Activated CD8-positive, alpha-beta memory T cell treated with anti-CD3 and anti-CD28 coated beads, Interleukin-2, amount 50 U/mL, for 24 hours (primary cell): ENCODE data around the gene MCRIP2.

Experiments
- DNase-seq: peaks from one replicate; pipeline ENCODE4 v3.0.0-alpha.2; 2020; ENCODE audit errors: extremely low read depth

The MCRIP2 gene

GRCh38 chr16:648071-648780 lies 6.6 kb downstream of the MCRIP2 start:
- DNase-seq = no peak

- peak; percentile 82 for DNase-seq
Measured at GRCh38 chr16:648781-649589, 7.4 kb downstream of the MCRIP2 start, which contains the start of gene WDR90. TSS of gene WDR90 (plus strand) at chr16:649365. CDS start at chr16:649417, 52 bp downstream.

- DNase-seq = no peak
Measured at GRCh38 chr16:649631-650030, 8.0 kb downstream of the MCRIP2 start.

GRCh38 chr16:651844-652243 lies 10.2 kb downstream of the MCRIP2 start:
- DNase-seq = no peak

- no peak for DNase-seq
Measured at GRCh38 chr16:652454-653305, 11.1 kb downstream of the MCRIP2 start.

GRCh38 chr16:654034-654433 lies 12.4 kb downstream of the MCRIP2 start:
- DNase-seq = no peak

GRCh38 chr16:657487-657886 lies 15.9 kb downstream of the MCRIP2 start:
- DNase-seq = no peak

GRCh38 chr16:658679-659571 lies 17.3 kb downstream of the MCRIP2 start:
- no peak for DNase-seq

- DNase-seq = no peak
Measured at GRCh38 chr16:659618-660017, 18.0 kb downstream of the MCRIP2 start.

- no peak for DNase-seq
Measured at GRCh38 chr16:660132-660458, 18.5 kb downstream of the MCRIP2 start.

GRCh38 chr16:660459-661183 lies 19.0 kb downstream of the MCRIP2 start:
- no peak for DNase-seq

- DNase-seq = no peak
Measured at GRCh38 chr16:661184-661821, 19.7 kb downstream of the MCRIP2 start.

GRCh38 chr16:662095-662494 lies 20.5 kb downstream of the MCRIP2 start:
- DNase-seq = no peak

GRCh38 chr16:662597-662996 lies 21.0 kb downstream of the MCRIP2 start:
- no peak for DNase-seq

GRCh38 chr16:666572-666971 lies 24.9 kb downstream of the MCRIP2 start:
- no peak for DNase-seq

GRCh38 chr16:667113-667779 lies 25.6 kb downstream of the MCRIP2 start:
- no peak for DNase-seq

GRCh38 chr16:667780-668518 lies 26.3 kb downstream of the MCRIP2 start, which contains the start of gene RHOT2:
TSS of gene RHOT2 (plus strand) at chr16:668132. CDS start at chr16:668200, 68 bp downstream.
- DNase-seq = peak; percentile 81

- no peak for DNase-seq
Measured at GRCh38 chr16:668519-669171, 27.0 kb downstream of the MCRIP2 start.
